ENCODE results near the gene DRC1. TPM values are rescaled to one million over a fixed set of nuclear protein-coding genes. Genes with fewer than 3 reads are reported as not detected.

The DRC1 gene
- total and polyA plus RNA-seq, 7 donors, result 0.06 to 0.54 TPM; not detected in 5

DNA sequence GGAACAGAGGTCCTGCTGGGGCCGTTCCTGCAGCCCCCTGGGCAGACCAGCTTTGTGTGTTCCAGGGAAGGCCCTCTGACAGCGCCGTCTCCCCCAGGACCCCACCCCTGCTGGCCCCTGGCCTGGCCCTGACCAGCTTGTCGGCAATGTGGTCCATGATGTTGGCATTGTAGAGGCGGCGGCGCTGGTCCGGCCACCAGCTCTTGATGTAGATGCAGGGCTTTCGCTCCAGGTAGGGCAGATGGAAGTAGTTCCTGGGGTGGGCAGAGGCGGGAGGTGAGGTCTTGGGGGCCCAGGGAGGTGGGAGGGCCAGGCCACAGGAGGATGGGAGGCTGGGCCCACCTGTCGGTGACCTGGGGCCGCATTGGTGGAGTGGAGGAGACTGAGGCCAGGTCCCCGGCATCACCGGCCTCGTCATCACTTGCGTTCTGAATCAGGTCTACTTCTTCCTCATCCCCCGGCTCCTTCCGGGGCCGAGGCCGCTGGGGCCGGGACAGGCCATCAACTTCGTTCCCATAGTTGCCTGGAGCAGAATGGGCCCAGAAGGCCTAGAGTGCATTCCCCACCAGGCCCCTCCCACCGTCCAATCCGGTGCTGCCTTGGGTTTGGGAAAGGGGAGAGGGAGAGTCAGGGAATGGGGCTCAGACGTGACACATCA lies 77.5 kb downstream of the DRC1 start:
- Histone ChIP-seq H3K27ac (no peak overlapping the region), H3K36me3 (no peaks in the 10 kb centered on the region), H3K9me3 (no peaks in the 10 kb centered on the region), H3K4me3 (no peak overlapping the region), H3K4me1 (no peaks in the 10 kb centered on the region), H3K27me3 (no peaks in the 10 kb centered on the region)
- no peak for DNase-seq
- WGBS, 2 donors, result 94% methylated on average over 25 of the region's 25 CpGs
- TF ChIP-seq, protein P1, sequence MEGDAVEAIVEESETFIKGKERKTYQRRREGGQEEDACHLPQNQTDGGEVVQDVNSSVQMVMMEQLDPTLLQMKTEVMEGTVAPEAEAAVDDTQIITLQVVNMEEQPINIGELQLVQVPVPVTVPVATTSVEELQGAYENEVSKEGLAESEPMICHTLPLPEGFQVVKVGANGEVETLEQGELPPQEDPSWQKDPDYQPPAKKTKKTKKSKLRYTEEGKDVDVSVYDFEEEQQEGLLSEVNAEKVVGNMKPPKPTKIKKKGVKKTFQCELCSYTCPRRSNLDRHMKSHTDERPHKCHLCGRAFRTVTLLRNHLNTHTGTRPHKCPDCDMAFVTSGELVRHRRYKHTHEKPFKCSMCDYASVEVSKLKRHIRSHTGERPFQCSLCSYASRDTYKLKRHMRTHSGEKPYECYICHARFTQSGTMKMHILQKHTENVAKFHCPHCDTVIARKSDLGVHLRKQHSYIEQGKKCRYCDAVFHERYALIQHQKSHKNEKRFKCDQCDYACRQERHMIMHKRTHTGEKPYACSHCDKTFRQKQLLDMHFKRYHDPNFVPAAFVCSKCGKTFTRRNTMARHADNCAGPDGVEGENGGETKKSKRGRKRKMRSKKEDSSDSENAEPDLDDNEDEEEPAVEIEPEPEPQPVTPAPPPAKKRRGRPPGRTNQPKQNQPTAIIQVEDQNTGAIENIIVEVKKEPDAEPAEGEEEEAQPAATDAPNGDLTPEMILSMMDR (IDR thresholded peaks at IDR 0.05), result no peak
- TF ChIP-seq EP300 (IDR thresholded peaks at IDR 0.05) (no peak), POLR2A (IDR thresholded peaks at IDR 0.05) (no peak), POLR2AphosphoS5 (IDR thresholded peaks at IDR 0.05) (no peak)
- intact Hi-C loops (cut with DNase I), result no loop called here

DNA sequence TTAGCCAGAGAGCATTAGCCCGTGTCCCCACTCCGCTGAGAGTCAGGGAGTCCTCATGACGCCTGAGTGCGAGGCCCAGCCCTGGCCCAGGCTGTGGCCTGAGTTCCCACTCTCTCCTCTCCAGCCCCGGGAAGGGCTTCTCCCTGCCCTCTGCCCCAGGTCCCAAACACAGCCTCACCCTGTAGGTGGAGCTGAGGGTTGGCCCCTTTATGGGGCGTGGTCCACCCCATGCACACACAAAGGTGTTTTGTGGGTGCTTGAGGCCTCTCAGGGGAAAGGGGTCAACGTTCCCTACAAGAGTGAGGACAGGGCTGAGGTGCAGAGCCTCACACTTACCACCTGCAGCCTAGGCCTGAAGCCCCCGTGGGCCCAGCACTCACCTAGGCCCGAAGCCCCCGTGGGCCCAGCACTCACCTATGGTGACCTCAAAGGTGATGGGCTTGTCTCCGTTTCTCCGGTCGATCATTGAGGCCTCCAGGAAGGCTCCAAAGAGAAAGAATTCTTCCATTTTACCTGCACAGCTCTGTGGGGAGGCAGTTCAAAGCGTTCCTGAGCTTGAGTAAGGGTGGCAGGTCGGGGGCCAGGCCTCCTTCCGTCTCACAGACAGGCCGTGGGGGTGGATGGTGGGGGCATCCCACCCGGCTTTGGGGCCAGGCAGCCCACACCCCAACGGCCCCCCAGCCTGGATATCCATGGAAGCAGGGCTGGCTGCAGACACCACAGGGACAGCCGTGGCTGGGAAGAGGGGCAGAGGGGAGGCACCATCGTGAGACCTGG lies 78.3 kb downstream of the DRC1 start:
- Histone ChIP-seq H3K36me3 (no peaks in the 10 kb centered on the region), H3K27me3 (no peaks in the 10 kb centered on the region), H3K27ac (no peak overlapping the region), H3K4me3 (no peak overlapping the region), H3K9me3 (no peaks in the 10 kb centered on the region), H3K4me1 (no peaks in the 10 kb centered on the region)
- no peak for DNase-seq
- intact Hi-C loops (cut with DNase I), result no loop called here
- WGBS, 2 donors, result 79 to 88% methylated on average over 21 of the region's 21 CpGs
- no peak for TF ChIP-seq POLR2AphosphoS5 (IDR thresholded peaks at IDR 0.05)
- TF ChIP-seq, protein P1 (IDR thresholded peaks at IDR 0.05), result no peak
- no peak for TF ChIP-seq EP300 (IDR thresholded peaks at IDR 0.05)
- TF ChIP-seq POLR2A (IDR thresholded peaks at IDR 0.05), result no peak

DNA sequence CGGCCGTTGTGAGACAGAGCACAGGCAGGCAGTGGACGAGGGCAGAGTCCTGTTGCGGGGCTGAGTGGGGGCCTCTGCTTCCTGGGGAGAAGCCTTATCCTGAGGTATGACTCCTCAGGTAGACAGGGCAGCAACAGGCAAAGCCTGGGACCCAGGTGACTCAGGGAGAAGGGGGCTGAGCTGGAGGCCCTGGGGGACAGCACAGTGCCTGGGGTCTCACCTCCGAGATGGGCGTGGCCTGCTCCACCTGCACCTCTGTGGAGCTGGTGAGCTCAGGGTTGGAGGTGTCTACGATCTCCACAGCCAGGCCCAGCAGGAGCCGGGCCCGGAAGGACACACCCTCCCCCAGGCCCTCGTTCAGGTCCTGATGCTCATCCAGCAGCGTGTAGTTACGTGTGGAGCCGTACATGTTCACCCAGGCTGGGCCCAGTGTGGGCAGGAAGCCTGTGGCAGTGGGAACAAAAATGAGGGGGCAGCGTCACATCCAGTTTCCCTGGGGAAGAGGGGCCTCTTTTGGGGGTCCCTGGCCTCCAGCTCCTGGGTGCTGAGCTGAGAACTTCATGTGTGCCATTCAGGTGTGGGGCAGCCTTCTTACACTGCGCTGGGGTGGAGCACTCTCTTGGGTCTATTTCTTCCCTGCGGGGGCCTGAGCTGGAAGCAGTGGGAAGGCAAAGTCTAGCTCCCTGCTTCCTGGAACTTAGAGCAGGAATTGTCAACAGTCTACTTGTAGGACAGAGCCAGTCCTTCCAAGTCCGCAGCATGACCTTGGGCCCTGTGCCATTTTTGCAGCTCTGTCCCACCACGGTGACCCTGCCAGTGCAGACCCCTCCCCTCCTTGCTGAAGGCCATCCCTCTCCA lies 79.1 kb downstream of the DRC1 start:
- H3K9me3 ChIP-seq, result no peaks in the 10 kb centered on the region
- 59 to 80% methylated on average over 18 of the region's 18 CpGs for WGBS, 2 donors
- H3K4me1 ChIP-seq, result no peaks in the 10 kb centered on the region
- H3K27ac ChIP-seq, result no peak overlapping the region
- no peak for DNase-seq
- TF ChIP-seq, protein P1 (IDR thresholded peaks at IDR 0.05), result no peak
- TF ChIP-seq POLR2AphosphoS5 (IDR thresholded peaks at IDR 0.05) (no peak), EP300 (IDR thresholded peaks at IDR 0.05) (no peak), POLR2A (IDR thresholded peaks at IDR 0.05) (no peak)
- H3K36me3 ChIP-seq, result no peaks in the 10 kb centered on the region
- intact Hi-C loops (cut with DNase I), result no loop called here
- H3K27me3 ChIP-seq, result peaks cover 0 to 3% (median 0%) of the 10 kb centered on the region in 3 donors
- H3K4me3 ChIP-seq, result no peak overlapping the region

DNA sequence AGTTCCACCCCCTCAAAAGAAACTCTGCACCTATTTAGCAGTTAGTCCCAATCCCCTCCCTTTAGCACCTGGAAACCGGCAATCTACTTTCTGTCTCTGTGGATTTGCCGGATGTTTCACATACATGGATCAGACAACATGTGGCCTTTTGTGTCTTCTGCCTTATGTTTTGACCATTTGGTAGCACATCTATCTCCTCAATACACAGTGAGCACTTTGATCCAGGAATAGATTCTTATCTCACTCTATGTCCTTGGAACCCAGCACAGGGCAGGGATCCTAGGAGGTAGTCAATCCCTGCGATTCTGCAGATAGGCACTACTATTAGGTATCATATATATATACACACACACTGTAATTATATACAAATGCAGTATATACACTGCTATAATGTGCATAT lies 80.0 kb downstream of the DRC1 start:
- no peaks in the 10 kb centered on the region for H3K36me3 ChIP-seq
- H3K4me3 ChIP-seq, result no peak overlapping the region
- TF ChIP-seq, protein P1 (IDR thresholded peaks at IDR 0.05), result no peak
- TF ChIP-seq POLR2AphosphoS5 (IDR thresholded peaks at IDR 0.05), result no peak
- TF ChIP-seq POLR2A (IDR thresholded peaks at IDR 0.05), result no peak
- no peak for TF ChIP-seq EP300 (IDR thresholded peaks at IDR 0.05)
- intact Hi-C loops (cut with DNase I), result no loop called here
- no peaks in the 10 kb centered on the region for H3K4me1 ChIP-seq
- DNase-seq, result no peak
- peaks cover 0 to 5% (median 0%) of the 10 kb centered on the region in 3 donors for H3K27me3 ChIP-seq
- 78 to 91% methylated on average over 3 of the region's 3 CpGs for WGBS, 2 donors
- no peak overlapping the region for H3K27ac ChIP-seq
- no peaks in the 10 kb centered on the region for H3K9me3 ChIP-seq
